ENCODE data around the gene HOGA1. TPM values are rescaled to one million over a fixed set of nuclear protein-coding genes. Genes with fewer than 3 reads are reported as not detected.
"Not testable (repeated sequence)": the region's sequence is repeated elsewhere in the genome, so short reads cannot be mapped to it uniquely, and the experiment has no call there.

The HOGA1 gene
- total RNA-seq, 4 donors from 2014 or later: 0.67 to 4.5 (median 0.93) TPM

GRCh38 chr10:97644936-97645335 lies 60.7 kb downstream of the HOGA1 start:
- TF ChIP-seq POLR2A (IDR thresholded peaks at IDR 0.05): no peak
- H3K9me3 ChIP-seq: no peaks in the 10 kb centered on the region
- no peak overlapping the region for H3K4me3 ChIP-seq (replicated peaks in 1 of 3)
- no peak for DNase-seq
- intact Hi-C loops (cut with DNase I): no loop called here
- 94 to 96% methylated on average over 4 of the region's 4 CpGs for WGBS, 2 donors
- H3K27ac ChIP-seq: no peak overlapping the region
- no peaks in the 10 kb centered on the region for H3K36me3 ChIP-seq
- H3K4me1 ChIP-seq: peaks cover 18 to 23% of the 10 kb centered on the region in 2 donors
- no peaks in the 10 kb centered on the region for H3K27me3 ChIP-seq

GRCh38 chr10:97647556-97647955 lies 63.4 kb downstream of the HOGA1 start:
- Histone ChIP-seq H3K4me1 (peaks cover 0 to 12% of the 10 kb centered on the region in 2 donors), H3K27me3 (no peaks in the 10 kb centered on the region), H3K4me3 (replicated peaks in 1 of 3) (no peak overlapping the region), H3K36me3 (peaks cover 13% of the 10 kb centered on the region in 2 donors), H3K9me3 (no peaks in the 10 kb centered on the region), H3K27ac (peak overlapping the region in 1 of 3 donors; percentile 13)
- no peak for DNase-seq
- TF ChIP-seq, protein P1, sequence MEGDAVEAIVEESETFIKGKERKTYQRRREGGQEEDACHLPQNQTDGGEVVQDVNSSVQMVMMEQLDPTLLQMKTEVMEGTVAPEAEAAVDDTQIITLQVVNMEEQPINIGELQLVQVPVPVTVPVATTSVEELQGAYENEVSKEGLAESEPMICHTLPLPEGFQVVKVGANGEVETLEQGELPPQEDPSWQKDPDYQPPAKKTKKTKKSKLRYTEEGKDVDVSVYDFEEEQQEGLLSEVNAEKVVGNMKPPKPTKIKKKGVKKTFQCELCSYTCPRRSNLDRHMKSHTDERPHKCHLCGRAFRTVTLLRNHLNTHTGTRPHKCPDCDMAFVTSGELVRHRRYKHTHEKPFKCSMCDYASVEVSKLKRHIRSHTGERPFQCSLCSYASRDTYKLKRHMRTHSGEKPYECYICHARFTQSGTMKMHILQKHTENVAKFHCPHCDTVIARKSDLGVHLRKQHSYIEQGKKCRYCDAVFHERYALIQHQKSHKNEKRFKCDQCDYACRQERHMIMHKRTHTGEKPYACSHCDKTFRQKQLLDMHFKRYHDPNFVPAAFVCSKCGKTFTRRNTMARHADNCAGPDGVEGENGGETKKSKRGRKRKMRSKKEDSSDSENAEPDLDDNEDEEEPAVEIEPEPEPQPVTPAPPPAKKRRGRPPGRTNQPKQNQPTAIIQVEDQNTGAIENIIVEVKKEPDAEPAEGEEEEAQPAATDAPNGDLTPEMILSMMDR (IDR thresholded peaks at IDR 0.05): no peak
- no peak for TF ChIP-seq POLR2A (IDR thresholded peaks at IDR 0.05)
- WGBS, 2 donors: 54 to 65% methylated on average over 1 of the region's 1 CpG
- intact Hi-C loops (cut with DNase I): no loop called here

DNA sequence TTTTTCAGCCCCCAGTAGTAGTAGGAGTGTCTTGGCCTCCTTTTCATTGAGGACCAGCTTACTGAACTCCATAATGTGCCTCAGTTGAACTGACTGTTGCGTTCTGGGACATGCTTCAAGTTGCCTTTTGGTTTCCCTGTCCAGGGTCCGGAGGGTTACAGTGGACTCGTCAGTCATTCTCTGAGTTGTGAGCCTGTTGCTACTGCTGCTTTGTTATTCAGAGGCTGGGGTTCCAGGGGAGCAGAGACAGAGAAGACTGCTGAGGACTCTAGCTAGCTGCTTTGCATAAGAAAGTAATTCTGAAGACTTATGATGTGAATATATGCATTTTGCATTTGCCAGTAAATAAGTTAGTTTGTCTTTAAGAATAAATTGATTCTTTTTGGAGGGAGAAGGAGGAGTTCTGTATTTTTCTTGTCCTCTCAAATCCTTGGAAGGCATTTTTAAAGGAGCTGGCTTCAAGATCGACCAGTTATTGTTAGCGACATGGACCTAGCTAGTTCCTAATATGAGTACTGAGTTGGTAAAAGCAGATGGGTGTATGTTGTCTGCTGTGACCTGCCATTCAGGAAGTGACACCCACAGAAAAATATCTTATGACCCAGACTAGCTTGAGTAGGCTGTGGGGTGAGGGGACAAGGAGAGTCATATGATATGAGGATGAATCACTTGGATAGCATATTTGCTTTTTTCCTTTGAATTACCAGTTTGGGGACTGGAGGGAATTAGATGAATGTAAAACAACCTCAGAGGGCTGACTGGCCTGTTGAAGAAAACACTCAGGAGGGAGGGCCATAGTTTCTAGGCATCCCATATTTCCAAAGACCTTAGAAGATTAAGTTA lies 64.6 kb downstream of the HOGA1 start:
- H3K36me3 ChIP-seq: peaks cover 23 to 24% of the 10 kb centered on the region in 2 donors
- H3K27ac ChIP-seq: peak overlapping the region in 2 of 3 donors; percentile 27 to 46
- H3K4me3 ChIP-seq (replicated peaks in 1 of 3): no peak overlapping the region
- intact Hi-C loops (cut with DNase I): no loop called here
- WGBS, 2 donors: 81% methylated on average over 5 of the region's 5 CpGs
- H3K27me3 ChIP-seq: no peaks in the 10 kb centered on the region
- no peak for TF ChIP-seq POLR2A (IDR thresholded peaks at IDR 0.05)
- TF ChIP-seq, protein P1 (IDR thresholded peaks at IDR 0.05): no peak
- peaks cover 0 to 12% of the 10 kb centered on the region in 2 donors for H3K4me1 ChIP-seq
- DNase-seq: no peak
- H3K9me3 ChIP-seq: no peaks in the 10 kb centered on the region

GRCh38 chr10:97649405-97649750 lies 65.2 kb downstream of the HOGA1 start:
- H3K4me3 ChIP-seq (replicated peaks in 1 of 3); H3K27me3 ChIP-seq; DNase-seq; intact Hi-C loops (cut with DNase I); H3K9me3 ChIP-seq: not testable (repeated sequence)
- Histone ChIP-seq H3K4me1 (peaks cover 0 to 12% of the 10 kb centered on the region in 2 donors), H3K36me3 (peaks cover 23 to 29% of the 10 kb centered on the region in 2 donors), H3K27ac (peak overlapping the region in 1 of 3 donors; percentile 46)
- 88 to 98% methylated on average over 4 of the region's 4 CpGs for WGBS, 2 donors

GRCh38 chr10:97650726-97651125 lies 66.5 kb downstream of the HOGA1 start:
- intact Hi-C loops (cut with DNase I): no loop called here
- Histone ChIP-seq H3K36me3 (peaks cover 23 to 29% of the 10 kb centered on the region in 2 donors), H3K27me3 (no peaks in the 10 kb centered on the region), H3K4me1 (peaks cover 0 to 12% of the 10 kb centered on the region in 2 donors), H3K27ac (peak overlapping the region in 1 of 3 donors; percentile 31), H3K4me3 (replicated peaks in 1 of 3) (no peak overlapping the region), H3K9me3 (no peaks in the 10 kb centered on the region)
- DNase-seq: no peak
- WGBS, 2 donors: 90 to 92% methylated on average over 3 of the region's 3 CpGs
- TF ChIP-seq, protein P1 (IDR thresholded peaks at IDR 0.05): no peak
- no peak for TF ChIP-seq POLR2A (IDR thresholded peaks at IDR 0.05)

DNA sequence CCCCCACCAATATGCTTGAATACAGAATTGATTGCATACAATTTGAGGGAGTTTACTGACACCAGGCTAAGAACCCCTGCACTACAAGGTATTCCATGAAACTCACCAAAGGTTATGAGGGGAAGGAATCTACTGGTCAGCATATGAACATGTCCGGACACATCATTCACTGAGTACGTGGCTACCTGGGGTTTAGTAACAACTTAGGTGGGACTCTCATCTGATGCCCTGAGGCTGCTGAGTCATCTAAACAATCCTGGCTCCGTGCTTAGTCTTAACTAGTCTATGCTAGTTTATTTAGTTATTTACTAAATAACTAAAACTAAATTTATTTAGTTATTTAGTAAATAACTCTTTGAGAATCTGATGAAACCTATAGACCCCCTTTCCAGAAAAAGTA lies 67.6 kb downstream of the HOGA1 start:
- H3K4me3 ChIP-seq (replicated peaks in 1 of 3): no peak overlapping the region
- H3K4me1 ChIP-seq: peaks cover 0 to 12% of the 10 kb centered on the region in 2 donors
- no peak for DNase-seq
- H3K27ac ChIP-seq: no peak overlapping the region
- intact Hi-C loops (cut with DNase I): no loop called here
- peaks cover 26 to 38% of the 10 kb centered on the region in 2 donors for H3K36me3 ChIP-seq
- 96 to 97% methylated on average over 3 of the region's 3 CpGs for WGBS, 2 donors
- no peaks in the 10 kb centered on the region for H3K27me3 ChIP-seq
- TF ChIP-seq, protein P1 (IDR thresholded peaks at IDR 0.05): no peak
- no peak for TF ChIP-seq POLR2A (IDR thresholded peaks at IDR 0.05)
- no peaks in the 10 kb centered on the region for H3K9me3 ChIP-seq
